Uterus (tissue), 2 donors: ENCODE results near the gene MPND.

ENCODE experiments used
- POLR2A ChIP-seq, 2 donors: fragments of 450-650 bp; IDR thresholded peaks; one replicate each; pipeline ENCODE4 v1.6.1; 2016; ENCODE audit warnings: antibody characterized with exemption in 2 of 2, mild to moderate bottlenecking in 1 of 2, moderate library complexity in 1 of 2
- TF ChIP-seq, protein P1 (sequence below), 4 experiments: fragments of 200-600 bp in 2 of 4; fragments of 450-650 bp in 2 of 4; sonication (generic) in 2 of 4; IDR thresholded peaks; one replicate each; pipeline ENCODE4 v1.5.1; 2016 to 2019; ENCODE audit warnings: antibody characterized with exemption in 4 of 4, mild to moderate bottlenecking in 2 of 4, moderate library complexity in 1 of 4

DNA sequence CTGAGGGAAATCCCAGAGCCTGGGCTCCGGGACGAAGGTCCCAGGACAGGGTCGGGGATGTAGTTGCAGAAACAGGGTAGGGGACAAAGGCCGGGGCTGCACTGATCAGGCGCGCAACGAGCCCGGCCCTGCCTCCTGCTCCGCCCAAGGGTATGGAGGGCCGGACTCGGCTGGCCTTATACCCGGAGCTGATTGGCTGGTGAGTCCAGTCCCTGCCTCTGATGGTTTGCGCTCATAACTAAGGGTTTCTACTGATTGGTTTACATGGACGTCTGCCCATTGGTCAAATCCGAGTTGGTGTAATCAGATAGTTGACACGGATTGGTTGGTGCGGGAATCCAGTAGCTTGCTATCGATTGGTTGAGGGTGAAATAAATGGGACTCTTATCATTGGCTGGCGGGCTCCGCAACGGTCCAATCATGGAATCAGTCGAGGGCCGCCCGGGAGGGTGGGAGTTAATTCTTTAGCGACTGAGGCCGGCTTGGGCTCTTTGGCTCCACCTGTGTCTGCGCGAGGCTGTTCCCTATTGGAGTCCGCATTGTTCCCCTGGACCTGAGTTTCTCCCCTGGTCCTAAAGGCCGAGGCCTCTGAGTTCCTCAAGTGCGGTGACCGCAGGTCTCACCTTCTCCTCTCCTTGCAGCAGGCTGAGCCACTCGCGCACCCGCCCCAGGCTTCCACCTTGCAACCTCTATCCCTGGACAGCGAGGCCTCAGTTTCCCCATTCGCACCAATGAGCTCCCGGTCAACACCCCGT is 570 bp upstream of the MPND start:
- TF ChIP-seq, protein P1, sequence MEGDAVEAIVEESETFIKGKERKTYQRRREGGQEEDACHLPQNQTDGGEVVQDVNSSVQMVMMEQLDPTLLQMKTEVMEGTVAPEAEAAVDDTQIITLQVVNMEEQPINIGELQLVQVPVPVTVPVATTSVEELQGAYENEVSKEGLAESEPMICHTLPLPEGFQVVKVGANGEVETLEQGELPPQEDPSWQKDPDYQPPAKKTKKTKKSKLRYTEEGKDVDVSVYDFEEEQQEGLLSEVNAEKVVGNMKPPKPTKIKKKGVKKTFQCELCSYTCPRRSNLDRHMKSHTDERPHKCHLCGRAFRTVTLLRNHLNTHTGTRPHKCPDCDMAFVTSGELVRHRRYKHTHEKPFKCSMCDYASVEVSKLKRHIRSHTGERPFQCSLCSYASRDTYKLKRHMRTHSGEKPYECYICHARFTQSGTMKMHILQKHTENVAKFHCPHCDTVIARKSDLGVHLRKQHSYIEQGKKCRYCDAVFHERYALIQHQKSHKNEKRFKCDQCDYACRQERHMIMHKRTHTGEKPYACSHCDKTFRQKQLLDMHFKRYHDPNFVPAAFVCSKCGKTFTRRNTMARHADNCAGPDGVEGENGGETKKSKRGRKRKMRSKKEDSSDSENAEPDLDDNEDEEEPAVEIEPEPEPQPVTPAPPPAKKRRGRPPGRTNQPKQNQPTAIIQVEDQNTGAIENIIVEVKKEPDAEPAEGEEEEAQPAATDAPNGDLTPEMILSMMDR (IDR thresholded peaks at IDR 0.05), result peak in 3 of 4 experiments; percentile 12 to 26 (median 16)
- TF ChIP-seq POLR2A (IDR thresholded peaks at IDR 0.05), result peak; percentile 94
